Esophagus squamous epithelium (tissue), 4 donors: ENCODE results near the gene SBNO2.

ENCODE experiments used
- CTCF ChIP-seq, 6 experiments: fragments of 450-650 bp in 4 of 6; fragments of 200-600 bp in 2 of 6; sonication (generic) in 2 of 6; IDR thresholded peaks; one replicate each; pipeline ENCODE4 v1.5.1; 2016 to 2019; ENCODE audit warnings: antibody characterized with exemption in 6 of 6, mild to moderate bottlenecking in 4 of 6, moderate library complexity in 4 of 6
- POLR2A ChIP-seq, 4 donors: fragments of 450-650 bp; IDR thresholded peaks; one replicate each; pipeline ENCODE4 v1.6.1; 2017; ENCODE audit warnings: antibody characterized with exemption in 4 of 4, mild to moderate bottlenecking in 4 of 4, moderate library complexity in 3 of 4

- TF ChIP-seq CTCF (IDR thresholded peaks at IDR 0.05) = no peak
- TF ChIP-seq POLR2A (IDR thresholded peaks at IDR 0.05) = no peak
Observed at GRCh38 chr19:1155352-1156304, 18.4 kb downstream of the SBNO2 start.
